Right lobe of liver (tissue), 6 donors: Measurements from ENCODE around the gene TESPA1. TPM values are rescaled to one million over a fixed set of nuclear protein-coding genes. Genes with fewer than 3 reads are reported as not detected.

ENCODE experiments used
- ATAC-seq, 4 donors: fragments of 200-7000 bp; cut with Tn5 transposase; one replicate each; pipeline ENCODE4 v1.9.1; 2020; ENCODE audit warnings: mild to moderate bottlenecking in 4 of 4, moderate library complexity in 4 of 4
- DNase-seq, 3 donors: peaks; one replicate each; pipeline ENCODE4 v3.0.0-alpha.2; 2020
- H3K27ac ChIP-seq, 3 donors: fragments of 200-600 bp; one replicate each; pipeline ENCODE4 v1.8.0; 2022
- H3K27me3 ChIP-seq, 2 donors: fragments of 200-600 bp; one replicate each; pipeline ENCODE4 v1.8.0; 2022
- H3K36me3 ChIP-seq, 4 donors: fragments of 200-600 bp; sonication (generic) in 1 of 4; one replicate each; pipeline versions ENCODE4 v1.5.1 to v1.8.0; 2017 to 2022; ENCODE audit warnings: control low read depth in 1 of 4
- H3K4me1 ChIP-seq, 4 donors: fragments of 200-600 bp; sonication (generic) in 1 of 4; one replicate each; pipeline versions ENCODE4 v1.5.1 to v1.8.0; 2017 to 2022; ENCODE audit warnings: control low read depth in 1 of 4
- H3K4me3 ChIP-seq, 3 donors: fragments of 200-600 bp; one replicate each; pipeline ENCODE4 v1.8.0; 2022
- H3K9me3 ChIP-seq, 4 donors: fragments of 200-600 bp; sonication (generic) in 1 of 4; one replicate each; pipeline versions ENCODE4 v1.5.1 to v1.8.0; 2017 to 2022; ENCODE audit warnings: control low read depth in 1 of 4
- POLR2A ChIP-seq: fragments of 450-650 bp; IDR thresholded peaks from one replicate; pipeline ENCODE4 v1.6.1; 2017; ENCODE audit warnings: antibody characterized with exemption, mild to moderate bottlenecking
- WGBS: methylation state at CpG from one replicate; pipeline ENCODE4 v1.1.6; 2018; ENCODE audit warnings: low coverage, low lambda C conversion rate; ENCODE audit not compliant: insufficient coverage; ENCODE audit errors: missing lambda C conversion rate; 5-methylcytosine and 5-hydroxymethylcytosine counted together
- intact Hi-C, 2 donors: fragments of 100-400 bp; cut with DNase I; formaldehyde crosslinking; loops; one replicate each; pipeline versions ENCODE4 v1.11.2 to v1.14.1; 2022
- total RNA-seq, 6 experiments: library from RNA; depleted of rRNA in 2 of 6; stranded (reverse); fragments of >200 nt in 2 of 6; fragmentation: NEBNext Ultra II Directional in 3 of 6; extraction: Animal tissue kit (Norgen Biotek cat#: 25700) in 3 of 6; gene quantifications; one replicate each; pipeline versions ENCODE4 v1.1.0 to v1.2.4, GENCODE V29; 2016 to 2023
- TF ChIP-seq, protein P1 (sequence below), 4 donors: fragments of 200-600 bp in 3 of 4; fragments of 450-650 bp in 1 of 4; IDR thresholded peaks; one replicate each; pipeline versions ENCODE4 v1.5.1 to v1.8.0; 2016 to 2022; ENCODE audit warnings: antibody characterized with exemption in 4 of 4, mild to moderate bottlenecking in 2 of 4
- donor health status: DM: no; HTN: yes; CAD: no.
- donor health status: DM: no; HTN: no; CAD: no.
- donor health status: DM: no; HTN: no; CAD: no.
- donor health status: DM: no; HTN: yes; CAD: no.
- donor health status: DM: no; HTN: yes; CAD: no.

Gene TESPA1
- total RNA-seq, 6 experiments from 2014 or later = 0.09 to 1.2 (median 0.37) TPM; not detected in 1

DNA sequence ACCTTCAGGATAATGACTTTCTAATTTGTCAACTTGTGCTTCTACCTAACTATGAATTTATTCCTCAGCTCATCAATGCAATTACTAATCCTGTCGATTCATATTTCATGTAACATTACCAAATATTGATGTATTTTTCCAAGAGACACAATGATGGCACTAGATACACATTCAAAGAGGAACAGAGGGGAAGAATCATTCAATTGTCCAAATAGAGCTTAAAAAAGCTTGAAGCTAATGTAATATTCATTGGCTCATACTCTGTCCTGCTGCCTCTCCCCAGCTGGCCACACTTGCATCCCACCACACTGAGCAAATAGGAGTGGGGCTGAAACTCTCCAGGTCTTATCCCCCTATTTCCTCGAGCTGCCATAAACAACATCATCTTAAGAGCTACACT is 9.3 kb downstream of the TESPA1 start:
- Histone ChIP-seq H3K27ac (no peak overlapping the region), H3K9me3 (no peaks in the 10 kb centered on the region), H3K36me3 (no peaks in the 10 kb centered on the region), H3K27me3 (no peaks in the 10 kb centered on the region), H3K4me1 (no peaks in the 10 kb centered on the region), H3K4me3 (no peak overlapping the region)
- ATAC-seq = no peak
- intact Hi-C loops = no loop called here
- no peak for DNase-seq
- 75% methylated on average over 2 of the region's 2 CpGs for WGBS
- TF ChIP-seq, protein P1, sequence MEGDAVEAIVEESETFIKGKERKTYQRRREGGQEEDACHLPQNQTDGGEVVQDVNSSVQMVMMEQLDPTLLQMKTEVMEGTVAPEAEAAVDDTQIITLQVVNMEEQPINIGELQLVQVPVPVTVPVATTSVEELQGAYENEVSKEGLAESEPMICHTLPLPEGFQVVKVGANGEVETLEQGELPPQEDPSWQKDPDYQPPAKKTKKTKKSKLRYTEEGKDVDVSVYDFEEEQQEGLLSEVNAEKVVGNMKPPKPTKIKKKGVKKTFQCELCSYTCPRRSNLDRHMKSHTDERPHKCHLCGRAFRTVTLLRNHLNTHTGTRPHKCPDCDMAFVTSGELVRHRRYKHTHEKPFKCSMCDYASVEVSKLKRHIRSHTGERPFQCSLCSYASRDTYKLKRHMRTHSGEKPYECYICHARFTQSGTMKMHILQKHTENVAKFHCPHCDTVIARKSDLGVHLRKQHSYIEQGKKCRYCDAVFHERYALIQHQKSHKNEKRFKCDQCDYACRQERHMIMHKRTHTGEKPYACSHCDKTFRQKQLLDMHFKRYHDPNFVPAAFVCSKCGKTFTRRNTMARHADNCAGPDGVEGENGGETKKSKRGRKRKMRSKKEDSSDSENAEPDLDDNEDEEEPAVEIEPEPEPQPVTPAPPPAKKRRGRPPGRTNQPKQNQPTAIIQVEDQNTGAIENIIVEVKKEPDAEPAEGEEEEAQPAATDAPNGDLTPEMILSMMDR (IDR thresholded peaks at IDR 0.05) = no peak
- TF ChIP-seq POLR2A = no peak

DNA sequence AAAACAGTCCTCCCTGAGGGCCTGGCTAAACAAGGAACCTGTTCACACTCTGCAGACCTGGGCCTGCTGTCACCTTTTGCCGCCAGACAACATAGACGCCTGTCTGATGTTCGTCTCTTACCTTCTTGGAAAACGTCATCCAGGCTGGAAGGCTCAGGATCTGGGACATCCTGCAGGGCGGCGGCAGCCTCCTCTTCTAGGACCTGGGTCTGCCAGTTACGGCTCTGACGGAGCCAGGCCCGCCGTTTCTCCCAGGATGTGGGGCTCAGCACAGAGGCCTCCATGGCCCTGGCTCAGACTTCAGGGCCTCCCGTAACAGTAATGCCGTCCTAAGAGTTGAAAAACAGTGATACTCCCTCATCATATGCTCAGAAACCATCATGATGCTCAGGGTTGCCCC is 10.3 kb downstream of the TESPA1 start:
- WGBS = 84% methylated on average over 6 of the region's 12 CpGs
- no peak for ATAC-seq
- intact Hi-C loops = no loop called here

DNA sequence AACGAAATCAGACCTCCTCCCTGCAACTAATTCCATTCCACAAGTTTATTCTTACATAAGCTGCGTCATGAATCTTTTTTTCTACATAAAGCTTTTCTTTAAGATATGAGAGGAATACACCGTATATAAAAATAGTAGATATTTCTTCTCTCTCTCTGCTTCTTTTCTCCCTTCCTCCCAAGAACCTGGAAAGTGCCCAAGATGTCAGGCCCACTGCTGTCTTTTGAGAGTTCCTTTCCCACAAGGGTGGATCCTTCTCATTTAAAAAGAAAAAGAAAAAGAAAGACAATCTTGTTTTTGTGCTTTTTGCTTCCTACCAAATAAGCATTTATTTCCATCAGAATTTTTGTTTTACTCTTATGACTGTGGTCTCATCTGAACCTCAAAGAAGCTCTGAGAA is 11.0 kb downstream of the TESPA1 start:
- intact Hi-C loops = no loop called here
- Histone ChIP-seq H3K4me1 (no peaks in the 10 kb centered on the region), H3K27ac (no peak overlapping the region), H3K4me3 (no peak overlapping the region), H3K9me3 (no peaks in the 10 kb centered on the region), H3K36me3 (no peaks in the 10 kb centered on the region), H3K27me3 (no peaks in the 10 kb centered on the region)
- ATAC-seq (no peak), DNase-seq (no peak)
- 62% methylated on average over 2 of the region's 3 CpGs for WGBS
- TF ChIP-seq POLR2A = no peak
- TF ChIP-seq, protein P1 (IDR thresholded peaks at IDR 0.05) = no peak

More for the DNA sequence above, 10.3 kb downstream of the TESPA1 start:
- no peak for TF ChIP-seq POLR2A
- TF ChIP-seq, protein P1 (IDR thresholded peaks at IDR 0.05) = no peak
- H3K4me1 ChIP-seq = no peaks in the 10 kb centered on the region
- H3K9me3 ChIP-seq = no peaks in the 10 kb centered on the region
- no peaks in the 10 kb centered on the region for H3K36me3 ChIP-seq
- no peak overlapping the region for H3K27ac ChIP-seq
- no peaks in the 10 kb centered on the region for H3K27me3 ChIP-seq
- no peak overlapping the region for H3K4me3 ChIP-seq
- no peak for DNase-seq

DNA sequence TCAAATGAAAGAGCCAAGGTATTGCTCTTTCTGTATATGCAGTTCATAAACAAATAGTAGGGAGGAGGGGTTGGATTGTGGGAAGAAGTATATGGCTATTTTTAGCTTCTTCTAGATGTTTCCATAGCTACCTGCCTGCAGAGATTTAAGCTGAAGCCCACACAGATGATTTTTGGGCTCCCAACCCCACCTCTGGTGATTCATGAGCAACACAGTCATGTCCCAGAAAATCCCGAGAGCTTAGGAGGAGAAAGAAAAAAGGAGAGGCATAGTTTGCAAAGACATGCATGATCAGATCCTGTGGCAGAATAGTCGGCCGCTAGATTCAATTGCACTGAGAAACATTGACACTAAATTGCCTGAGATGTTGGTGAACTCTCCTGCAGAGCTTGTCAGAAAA is 13.8 kb downstream of the TESPA1 start:
- DNase-seq = no peak
- H3K9me3 ChIP-seq = no peaks in the 10 kb centered on the region
- TF ChIP-seq POLR2A = no peak
- TF ChIP-seq, protein P1 (IDR thresholded peaks at IDR 0.05) = no peak
- ATAC-seq = no peak
- H3K27ac ChIP-seq = no peak overlapping the region
- H3K4me1 ChIP-seq = no peaks in the 10 kb centered on the region
- H3K4me3 ChIP-seq = no peak overlapping the region
- 80% methylated on average over 3 of the region's 3 CpGs for WGBS
- no peaks in the 10 kb centered on the region for H3K36me3 ChIP-seq
- intact Hi-C loops = no loop called here
- H3K27me3 ChIP-seq = no peaks in the 10 kb centered on the region

DNA sequence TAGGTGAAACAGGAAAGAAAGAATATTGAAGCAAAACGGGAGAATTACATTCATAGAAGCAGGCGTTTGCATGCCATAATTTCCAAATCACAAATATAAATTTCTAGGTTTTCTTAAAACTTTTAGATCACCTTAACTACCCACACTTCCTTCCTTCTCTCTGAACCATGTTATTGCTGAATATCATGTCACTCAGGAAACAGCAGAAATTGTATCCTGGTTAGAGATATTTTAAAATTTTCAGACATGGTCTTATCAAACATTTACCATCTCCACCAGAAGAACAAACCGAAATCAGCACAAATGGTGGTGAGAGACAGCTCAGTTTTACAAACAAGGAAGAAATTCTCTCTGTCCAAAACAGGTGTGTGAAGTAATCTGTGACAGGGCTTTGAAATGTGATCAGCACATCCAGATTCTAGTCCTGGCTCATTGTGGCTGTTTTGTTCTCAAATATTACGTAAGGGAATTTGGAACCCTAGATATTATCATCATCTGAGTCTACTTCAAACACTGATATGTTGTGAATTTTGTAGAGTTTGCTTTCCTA is 16.3 kb downstream of the TESPA1 start:
- WGBS = 25% methylated on average over 4 of the region's 4 CpGs
- Histone ChIP-seq H3K4me1 (no peaks in the 10 kb centered on the region), H3K27me3 (no peaks in the 10 kb centered on the region), H3K27ac (no peak overlapping the region), H3K36me3 (no peaks in the 10 kb centered on the region), H3K9me3 (no peaks in the 10 kb centered on the region), H3K4me3 (no peak overlapping the region)
- TF ChIP-seq POLR2A = no peak
- TF ChIP-seq, protein P1 (IDR thresholded peaks at IDR 0.05) = no peak
- intact Hi-C loops = no loop called here
- ATAC-seq = no peak
- DNase-seq = no peak
